ENCODE measurements around the gene NARF.
"Not testable (repeated sequence)": the region's sequence is repeated elsewhere in the genome, so short reads cannot be mapped to it uniquely, and the experiment has no call there.

The NARF gene
- 92.3 to 109 (median 98.4) reads per million in 4 experiments for total RNA-seq

DNA sequence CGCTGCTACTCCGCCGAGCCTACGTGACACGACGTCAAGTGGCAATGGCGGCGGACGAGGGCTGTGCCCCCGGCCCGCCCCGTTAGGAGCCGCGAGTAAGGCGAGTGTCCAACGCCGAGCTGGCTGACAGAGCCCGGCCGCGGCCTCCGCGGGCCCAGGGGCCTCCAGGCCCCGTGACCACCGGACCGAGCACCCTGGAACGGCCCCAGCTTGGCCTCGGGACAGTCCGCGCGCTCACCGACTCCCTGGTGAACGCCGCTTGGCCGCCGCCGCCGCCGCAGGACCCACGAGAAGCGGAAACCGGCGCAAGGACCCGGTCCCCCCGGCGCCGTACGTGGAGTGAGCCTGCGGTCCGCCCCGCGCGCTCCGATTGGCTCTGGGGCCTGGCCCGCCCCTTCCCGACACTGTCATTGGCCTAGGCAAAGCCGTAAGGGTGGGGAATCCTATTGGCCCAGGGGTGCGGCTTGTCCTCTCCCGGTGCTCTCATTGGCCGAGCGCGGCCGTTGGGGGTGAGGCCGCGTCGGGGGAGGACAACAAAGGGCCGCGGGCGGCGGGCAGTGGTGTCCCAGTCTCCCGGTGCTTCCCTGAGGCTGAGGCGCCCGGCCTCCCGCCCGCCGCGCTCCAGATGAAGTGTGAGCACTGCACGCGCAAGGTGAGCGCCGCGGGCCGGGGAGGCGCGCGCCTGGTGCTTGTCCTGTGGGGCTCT is at the start of gene NARF:
NARF (plus strand) TSS at position 563 of the 706 bp plus-strand sequence; CDS start at position 626, 63 bp downstream.
- DNase-seq = peak; percentile 93

DNA sequence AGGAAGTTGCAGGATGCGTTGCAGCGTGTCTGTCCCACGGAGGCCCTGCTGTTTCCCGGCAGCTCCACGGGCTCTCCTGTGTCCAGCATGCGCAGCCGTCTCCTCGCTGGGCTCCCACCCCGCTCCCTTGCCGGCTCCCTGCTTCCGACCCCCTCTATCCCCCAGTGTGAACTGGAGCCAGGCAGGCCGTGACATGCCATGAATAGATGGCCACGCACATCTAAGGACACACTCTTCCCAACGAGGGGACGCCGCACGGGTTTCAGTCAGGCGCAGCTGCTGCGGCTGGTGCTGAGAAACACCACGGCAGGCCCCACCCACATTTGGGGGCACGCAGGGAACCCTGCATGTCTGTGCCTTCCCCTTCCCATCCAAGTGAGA is 49.6 kb upstream of the NARF start:
- no peak for DNase-seq

DNA sequence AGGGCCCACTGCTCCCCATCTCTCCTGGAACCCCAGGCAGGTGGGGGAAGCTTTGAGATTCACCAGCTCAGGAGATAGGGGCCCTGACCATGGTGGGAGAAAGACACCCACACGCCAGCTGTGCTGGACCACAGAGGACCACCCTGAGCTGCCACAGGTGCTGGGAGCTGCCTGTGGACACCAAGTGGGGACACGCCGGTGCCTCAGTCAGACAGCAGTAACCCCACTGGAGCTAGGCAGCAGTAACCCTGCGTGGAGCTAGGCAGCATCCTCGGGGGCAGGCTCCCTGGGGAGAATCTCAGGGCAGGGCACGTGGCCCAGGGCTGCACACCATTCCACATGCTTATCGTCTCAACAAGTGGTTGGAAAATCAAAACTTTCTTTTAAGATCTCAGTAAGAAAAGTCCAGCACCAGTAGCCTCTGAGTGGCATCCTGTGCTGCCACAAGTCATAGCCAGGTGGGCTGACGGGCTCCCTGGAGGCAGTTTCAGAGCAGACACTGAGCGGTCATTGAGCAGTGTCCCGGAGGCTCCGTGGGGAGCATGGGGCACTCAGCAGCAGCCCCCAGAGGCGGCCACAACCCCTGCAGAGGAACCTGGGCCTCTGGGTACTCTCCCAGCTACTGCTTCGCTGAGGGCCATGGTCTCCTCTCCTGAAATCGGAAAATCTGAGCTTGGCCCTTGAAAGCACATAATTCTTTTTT is 48.4 kb upstream of the NARF start:
- DNase-seq = no peak

DNA sequence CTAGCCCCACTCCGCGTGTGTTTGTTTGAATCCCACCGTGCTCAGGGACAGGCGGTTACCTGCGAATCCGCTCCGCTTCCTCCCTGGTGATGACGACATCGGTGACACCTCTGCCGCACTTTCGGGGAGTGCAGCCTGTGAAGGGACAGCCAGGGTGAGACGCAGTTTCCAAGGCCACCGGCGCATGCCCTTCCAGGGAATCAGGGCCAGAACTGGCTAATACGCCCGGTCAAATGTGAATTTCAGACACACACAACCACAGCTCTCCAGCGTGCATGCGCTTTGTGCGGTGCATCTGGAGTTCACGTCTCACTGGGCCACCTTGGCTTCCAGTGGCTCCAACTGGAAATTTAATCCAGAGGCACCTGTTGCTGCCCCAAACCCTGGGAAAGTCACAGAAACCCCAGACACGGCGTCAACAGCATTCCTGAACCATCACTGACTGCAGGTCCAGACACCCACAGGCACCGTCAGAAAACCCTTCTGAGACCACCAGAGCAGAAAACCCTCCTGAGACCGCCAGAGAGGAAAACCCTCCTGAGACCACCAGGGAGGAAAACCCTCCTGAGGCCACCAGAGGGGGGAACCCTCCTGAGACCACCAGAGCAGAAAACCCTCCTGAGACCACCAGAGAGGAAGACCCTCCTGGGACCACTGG is 47.0 kb upstream of the NARF start:
- no peak for DNase-seq

DNA sequence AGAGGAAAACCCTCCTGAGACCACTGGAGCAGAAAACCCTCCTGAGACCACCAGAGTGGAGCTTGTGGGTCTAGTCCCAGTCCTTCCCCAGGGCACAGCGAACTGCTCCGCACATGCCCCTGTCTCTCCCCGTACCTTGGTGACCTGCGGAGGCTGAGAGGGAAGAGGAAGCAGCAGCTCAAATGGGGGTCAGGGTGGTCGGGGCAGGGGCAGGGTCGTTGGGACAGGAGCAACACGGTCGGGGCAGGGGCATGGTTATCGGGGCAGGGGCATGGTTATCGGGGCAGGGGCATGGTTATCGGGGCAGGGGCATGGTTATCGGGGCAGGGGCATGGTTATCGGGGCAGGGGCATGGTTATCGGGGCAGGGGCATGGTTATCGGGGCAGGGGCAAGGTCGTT is 46.5 kb upstream of the NARF start:
- not testable (repeated sequence) for DNase-seq

DNA sequence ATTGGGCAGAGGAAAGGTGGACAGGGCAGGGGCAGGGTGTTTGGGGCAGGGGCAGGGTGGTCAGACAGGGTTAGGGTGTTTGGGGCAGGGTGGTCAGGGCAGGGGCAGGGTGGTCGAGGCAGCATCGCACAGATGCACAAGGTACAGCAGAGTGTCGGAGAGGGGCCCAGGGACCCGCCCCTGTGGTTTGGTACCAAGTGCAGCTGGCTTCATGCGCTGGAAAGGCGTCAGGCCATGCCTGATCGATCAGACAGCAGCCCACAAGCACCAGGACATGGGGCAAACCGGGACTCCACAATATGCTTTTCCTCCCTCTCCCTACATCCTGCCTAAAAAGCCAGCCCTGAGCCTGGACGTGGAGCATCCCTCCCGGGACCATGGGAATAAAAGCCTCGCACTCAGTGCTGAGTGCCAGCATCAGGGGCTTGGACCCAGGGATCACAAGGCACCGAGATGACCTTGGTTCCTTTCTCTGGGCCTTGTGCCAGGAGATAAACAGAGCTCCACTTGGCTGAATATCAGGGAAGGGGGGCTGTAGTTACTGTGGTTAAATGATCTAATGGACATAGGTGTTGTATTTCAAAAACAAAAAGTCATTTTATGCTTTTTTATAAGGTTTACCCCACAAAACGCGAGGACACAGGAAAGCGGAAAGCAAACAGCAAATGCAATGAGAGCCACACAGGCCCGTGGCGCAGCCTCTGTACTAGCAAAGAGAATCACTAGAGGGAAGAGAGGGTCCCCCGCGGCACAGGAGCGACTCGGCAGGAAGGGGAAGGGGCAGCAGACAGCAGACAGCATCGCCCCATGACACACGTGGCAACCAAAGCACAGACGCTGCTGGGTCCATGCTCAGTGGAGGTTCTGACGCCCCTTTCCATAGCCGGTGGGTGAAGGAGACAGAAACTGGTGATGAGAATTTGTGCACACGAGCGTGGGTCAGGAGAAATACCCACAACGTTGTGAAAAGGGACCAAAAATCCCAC is 45.7 kb upstream of the NARF start:
- DNase-seq = no peak

DNA sequence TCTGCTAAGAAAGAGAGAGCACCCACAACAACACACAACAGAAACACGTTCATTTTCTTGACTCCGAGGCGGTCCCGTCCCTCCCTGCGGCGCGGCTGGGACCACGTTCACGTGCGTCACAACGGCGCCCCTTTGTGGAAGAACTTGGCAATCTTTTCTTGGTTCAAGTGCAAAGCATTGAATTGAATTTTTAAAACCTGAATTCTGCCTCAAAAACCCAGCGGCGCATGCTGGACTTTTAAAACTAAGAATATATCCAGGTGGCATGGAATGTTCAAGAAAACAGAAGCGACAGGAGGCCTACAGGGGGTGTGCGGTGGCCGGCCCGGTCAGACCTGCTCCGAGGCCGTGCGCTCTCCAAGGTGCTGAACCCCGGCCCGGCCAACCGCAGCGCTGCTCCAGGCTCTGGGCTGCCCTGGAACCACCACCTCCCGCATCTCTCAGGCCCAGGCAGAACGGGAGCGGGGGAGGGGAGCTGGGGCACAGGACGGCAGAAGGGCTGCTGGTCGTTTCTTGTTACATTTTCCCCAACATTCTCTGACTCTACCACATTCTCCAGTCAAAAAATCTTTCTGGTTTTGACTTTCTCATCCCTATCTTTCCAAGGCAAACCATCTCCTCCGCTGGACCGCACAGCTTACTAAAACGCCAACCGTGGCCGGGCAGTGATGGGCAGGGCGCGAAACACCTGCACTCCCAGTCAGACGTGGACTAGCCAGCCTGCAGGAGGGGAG is 43.8 kb upstream of the NARF start:
- peak; percentile 40 for DNase-seq

DNA sequence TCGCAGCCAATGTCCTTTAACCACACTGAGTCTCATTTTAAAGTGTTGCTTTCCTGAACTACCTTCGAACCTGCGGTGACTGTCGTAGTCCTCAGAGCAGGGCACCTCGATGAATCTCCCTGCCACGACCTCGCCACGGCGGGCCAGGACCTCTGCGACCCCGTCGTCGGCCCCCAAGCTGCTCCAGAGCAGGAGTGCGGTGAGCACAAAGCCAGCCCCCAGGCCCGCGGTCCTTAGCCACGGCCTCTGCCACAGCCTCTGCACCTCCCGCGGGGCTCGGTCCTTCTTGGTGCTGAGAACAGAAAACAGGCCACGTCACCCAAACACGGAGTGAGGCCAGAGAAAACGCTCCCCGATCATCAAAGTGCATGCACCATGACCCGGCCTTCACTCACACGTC is 43.2 kb upstream of the NARF start:
- DNase-seq = no peak

DNA sequence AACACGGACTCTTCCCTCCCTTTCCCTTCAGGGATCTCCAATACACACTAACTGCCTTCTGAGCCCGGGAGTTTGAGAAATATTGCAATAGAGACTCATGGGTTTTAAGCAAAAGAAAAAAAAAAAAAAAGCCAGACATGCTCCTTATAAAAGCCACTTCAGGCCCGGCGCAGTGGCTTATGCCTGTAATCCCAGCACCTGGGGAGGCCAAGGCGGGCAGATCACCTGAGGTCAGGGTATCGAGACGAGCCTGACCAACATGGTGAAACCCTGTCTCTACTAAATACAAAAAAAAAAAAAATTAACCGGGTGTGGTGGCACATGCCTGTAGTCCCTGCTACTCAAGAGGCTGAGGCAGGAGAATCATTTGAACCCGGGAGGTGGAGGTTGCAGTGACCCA is 42.8 kb upstream of the NARF start:
- no peak for DNase-seq

DNA sequence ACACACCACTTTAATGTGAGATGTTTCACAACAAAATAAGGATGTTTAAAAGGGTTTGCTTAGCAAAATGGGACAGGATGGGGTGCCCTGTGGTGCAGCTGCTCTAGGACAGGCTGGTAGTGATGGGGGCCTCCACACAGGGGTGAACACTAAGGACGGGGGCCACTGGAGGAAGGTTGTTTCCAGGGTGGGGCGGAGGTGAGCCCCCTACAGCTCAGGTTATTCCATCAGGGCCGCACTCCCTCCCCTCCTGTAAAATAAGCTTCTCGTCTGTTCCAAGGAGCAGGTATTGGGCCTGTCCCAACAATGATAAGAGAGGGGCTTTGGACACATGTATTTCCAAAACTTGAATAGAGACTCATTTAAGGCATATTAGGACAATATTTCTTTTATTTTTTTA is 42.3 kb upstream of the NARF start:
- no peak for DNase-seq

DNA sequence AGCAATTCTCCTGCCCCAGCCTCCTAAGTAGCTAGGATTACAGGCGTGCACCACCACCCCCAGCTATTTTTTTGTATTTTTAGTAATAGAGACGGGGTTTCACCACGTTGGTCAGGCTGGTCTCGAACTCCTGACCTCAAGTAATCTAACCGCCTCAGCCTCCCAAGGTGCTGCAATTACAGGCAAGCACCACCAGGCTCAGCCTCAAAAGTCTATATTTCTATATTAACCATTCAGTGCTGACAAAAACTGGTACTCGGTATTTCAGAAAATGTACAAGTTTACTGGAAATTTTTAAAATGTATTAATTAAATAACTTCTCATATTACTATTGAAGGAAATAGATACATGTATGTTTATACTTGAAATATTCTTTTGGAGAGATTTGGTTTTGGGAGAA is 41.8 kb upstream of the NARF start:
- DNase-seq = no peak

DNA sequence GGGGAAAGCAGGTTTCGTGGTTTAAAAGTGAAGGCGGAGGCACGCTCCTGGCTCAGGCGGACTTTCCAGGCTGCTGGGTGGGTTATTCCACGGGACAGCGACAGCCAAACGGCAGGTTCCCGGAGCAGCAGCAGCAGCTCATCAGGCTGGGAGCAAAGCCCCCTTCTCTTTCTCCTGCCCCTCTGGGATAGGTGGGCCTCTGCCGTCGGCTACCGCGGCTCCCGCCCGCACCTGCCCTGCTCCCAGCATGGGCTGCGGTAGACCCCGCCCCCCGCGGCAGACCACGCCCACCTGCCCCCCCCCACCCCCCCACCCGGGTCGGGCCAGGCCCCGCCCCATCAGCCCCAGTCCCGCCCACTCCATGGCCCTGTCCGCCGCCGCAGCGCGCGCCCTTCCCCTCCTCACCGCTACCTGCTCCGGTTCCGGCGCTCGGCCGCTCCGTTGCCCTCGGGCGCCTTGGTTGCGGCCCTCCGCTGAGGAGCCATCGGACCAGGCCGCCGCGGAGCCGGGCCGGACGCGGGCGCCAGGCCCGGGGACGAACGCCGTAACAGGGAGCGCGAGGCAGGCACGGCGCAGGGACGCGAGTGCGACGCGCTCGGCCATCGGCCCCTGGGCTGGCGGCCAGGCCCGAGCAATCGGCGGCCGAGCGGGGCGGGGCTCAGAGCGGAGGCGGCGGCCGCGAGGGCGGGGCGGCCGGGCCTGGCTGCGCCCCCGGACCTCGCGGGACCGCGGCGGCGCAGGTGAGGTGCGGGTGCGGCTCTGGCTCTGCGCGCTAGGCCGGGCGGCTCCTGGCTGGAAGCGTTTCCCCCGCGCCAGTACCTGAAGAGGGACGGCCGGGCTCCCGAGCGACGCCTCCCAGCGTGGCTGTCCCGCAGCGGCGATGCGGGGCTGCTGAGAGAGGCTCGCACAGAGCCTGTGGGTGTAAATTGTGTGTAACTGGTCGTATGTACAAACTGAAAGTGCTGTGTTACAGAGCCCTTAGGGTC is 40.2 kb upstream of the NARF start, which contains the start of the genes HEXD and OGFOD3:
HEXD (plus strand) TSS at position 347 of the 986 bp plus-strand sequence. CDS start 1,453 bp downstream, outside the sequence.
OGFOD3 (minus strand) TSS at position 586 of the 986 bp plus-strand sequence; CDS start at position 485, 101 bp downstream.
- DNase-seq = peak; percentile 72

DNA sequence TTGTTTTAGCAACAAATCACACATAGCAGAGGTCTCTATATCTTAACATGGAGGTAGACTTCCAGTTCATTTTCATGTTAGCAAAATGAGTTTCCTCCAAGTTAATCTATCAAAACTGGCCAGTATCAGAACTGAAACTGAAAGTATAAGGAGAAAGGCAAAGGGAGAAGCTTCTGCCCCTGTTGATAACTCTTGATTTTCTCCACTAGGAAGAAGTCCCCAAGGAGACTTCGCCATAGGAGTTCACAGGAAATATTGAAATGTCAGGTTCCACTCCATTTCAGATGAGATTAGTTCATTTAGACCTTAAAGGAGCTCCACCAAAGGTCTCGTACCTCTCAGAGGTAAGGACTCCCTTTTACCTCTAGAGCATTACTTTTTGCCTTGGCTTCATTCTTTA is 39.0 kb upstream of the NARF start:
- no peak for DNase-seq

DNA sequence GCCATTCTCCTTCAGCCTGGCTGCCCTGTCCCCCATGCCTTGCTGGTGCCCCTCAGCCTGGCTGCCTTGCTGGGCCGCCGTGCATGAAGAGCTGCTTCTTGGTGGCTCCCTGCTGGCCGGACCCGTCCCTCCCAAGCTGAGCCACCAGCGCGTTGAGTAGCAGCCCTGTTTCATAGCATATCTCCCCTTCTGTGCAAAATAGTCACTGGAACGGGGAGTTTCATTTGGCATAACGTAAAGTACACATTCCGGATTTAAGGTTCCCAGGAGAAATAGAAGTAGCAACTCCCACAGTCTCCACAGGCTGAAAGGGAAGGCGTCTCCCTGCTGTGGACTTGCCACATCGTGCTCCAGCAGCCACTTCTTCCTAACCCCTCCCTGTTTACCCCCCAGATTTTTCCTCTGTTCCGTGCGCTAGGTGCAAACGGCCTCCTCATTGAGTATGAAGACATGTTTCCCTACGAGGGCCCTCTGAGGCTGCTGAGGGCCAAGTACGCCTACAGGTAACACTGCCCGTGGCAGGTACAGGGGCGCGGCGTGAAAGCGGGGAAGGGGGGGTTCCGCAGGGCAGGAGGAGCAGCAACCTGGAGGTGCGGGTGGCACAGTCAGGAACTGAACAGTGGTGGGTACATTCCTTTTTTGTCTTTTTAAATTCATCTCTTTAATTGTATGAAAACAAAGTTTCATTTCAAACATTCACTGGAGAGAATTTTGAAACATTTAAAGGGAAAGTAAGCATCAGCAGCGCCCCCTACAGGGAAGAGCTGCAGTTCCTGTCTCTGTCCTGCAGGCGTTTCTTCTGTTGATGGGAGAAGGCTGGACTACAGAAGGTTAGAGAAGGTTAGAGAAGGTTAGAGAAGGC is 34.3 kb upstream of the NARF start:
- peak; percentile 12 for DNase-seq

DNA sequence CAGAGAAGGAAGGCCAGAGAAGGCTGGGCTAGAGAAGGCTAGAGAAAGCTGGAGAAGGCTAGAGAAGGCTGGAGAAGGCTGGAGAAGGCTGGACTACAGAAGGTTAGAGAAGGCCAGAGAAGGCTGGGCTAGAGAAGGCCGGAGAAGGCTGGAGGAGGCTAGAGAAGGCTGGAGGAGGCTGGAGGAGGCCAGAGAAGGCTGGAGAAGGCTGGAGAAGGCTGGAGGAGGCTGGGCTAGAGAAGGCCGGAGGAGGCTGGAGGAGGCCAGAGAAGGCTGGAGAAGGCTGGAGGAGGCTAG is 33.7 kb upstream of the NARF start:
- DNase-seq = no peak

DNA sequence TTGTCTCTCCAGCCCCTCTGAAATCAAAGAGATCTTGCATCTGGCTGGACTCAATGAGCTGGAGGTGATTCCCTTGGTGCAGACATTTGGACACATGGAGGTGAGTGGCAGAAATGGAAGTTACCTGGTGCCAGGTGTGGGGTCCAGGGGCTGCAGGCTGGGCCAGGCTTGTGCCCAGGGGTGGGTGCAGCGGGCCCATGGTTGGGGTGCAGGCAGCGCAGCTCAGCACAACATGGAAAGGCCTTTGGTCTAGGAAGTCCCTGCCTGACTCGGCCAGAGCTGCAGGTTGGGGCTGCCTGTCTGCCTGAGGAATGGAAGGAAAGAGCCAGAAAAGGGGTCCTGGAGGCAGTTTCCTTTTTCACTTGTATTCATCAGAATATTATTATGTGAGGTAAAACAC is 30.0 kb upstream of the NARF start:
- DNase-seq = no peak

DNA sequence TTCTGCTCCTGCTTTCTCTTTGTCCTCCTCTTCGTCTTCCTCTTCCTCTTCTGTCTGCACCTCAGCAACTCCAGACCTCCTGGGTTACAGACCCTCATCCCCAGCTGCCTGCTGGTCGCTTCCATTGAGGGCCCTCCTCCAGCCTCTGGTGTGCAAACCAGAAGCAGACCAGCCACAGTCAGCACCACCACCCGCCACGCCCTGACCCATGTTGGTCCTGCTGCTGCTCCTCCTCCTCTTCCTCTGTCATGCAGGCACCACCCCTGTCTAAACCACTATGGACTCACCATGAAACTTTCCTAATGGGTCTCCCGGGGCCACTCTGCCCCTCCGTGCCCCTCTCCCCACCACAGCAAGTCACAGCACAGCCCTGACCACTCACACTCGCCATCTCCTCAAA is 28.7 kb upstream of the NARF start:
- DNase-seq = no peak

DNA sequence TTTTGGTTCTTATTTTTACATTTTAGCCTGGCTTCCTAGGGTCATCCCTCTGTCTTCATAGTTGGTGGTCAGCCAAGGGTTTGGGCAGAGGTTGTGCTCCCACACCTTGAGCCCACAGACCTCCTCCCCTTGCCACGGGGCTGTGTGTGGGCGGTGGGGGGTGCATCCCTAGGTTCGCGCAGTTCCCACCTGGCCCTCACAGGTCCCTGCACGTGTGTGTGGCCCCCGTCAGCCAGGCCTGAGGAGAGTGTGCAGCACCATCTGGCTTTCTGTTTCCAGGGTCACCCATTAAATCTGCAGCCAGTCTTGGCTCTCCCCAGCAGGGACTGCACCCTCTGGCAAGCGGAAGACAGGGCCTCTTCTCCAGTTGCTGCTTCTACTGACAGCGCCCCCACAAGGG is 26.5 kb upstream of the NARF start:
- no peak for DNase-seq

DNA sequence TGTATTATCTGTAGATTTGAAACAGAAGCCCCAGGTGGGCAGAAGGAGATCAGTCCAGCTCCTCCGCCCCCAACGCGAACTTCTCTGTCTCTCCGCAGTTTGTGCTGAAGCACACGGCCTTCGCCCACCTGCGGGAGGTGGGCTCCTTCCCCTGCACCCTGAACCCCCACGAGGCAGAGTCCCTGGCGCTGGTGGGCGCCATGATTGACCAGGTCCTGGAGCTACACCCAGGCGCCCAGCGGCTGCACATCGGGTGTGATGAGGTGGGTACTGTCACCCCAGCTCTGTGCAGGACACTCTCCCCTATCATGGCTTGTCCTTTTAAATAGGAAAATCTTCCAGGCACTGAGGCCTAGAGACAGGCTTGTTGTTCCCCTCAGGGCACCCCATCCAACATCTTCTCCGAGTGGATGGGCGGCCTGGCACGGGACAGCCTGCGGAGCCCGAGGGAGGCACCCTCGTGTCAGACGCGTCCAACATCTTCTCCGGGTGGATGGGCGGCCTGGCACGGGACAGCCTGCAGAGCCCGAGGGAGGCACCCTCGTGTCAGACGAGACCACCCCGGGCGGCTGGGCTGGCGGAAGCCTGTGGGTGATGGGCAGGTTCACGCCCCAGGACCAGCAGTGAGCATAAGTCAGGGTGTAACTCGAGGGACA is 24.9 kb upstream of the NARF start:
- no peak for DNase-seq
